Hepatocyte (in vitro differentiated cells): ENCODE data around the gene ZNF417. TPM values are rescaled to one million over a fixed set of nuclear protein-coding genes. Genes with fewer than 3 reads are reported as not detected.
"Not testable (repeated sequence)": the region's sequence is repeated elsewhere in the genome, so short reads cannot be mapped to it uniquely, and the experiment has no call there.

ENCODE experiments used
- DNase-seq: peaks from one replicate; pipeline ENCODE4 v3.0.0-alpha.2; 2016; ENCODE audit warnings: low spot score
- H2AFZ ChIP-seq: fragments of 200-600 bp; sonication (generic); 2 replicates; pipeline ENCODE4 v1.6.0; 2016; ENCODE audit warnings: antibody characterized with exemption, mild to moderate bottlenecking
- H3K27ac ChIP-seq: fragments of 200-600 bp; sonication (generic); 2 replicates; pipeline ENCODE4 v1.5.1; 2016; ENCODE audit warnings: mild to moderate bottlenecking
- H3K27me3 ChIP-seq: fragments of 200-600 bp; sonication (generic); 2 replicates; pipeline ENCODE4 v1.6.1; 2016
- H3K36me3 ChIP-seq: fragments of 200-600 bp; sonication (generic); replicated peaks from 2 replicates; pipeline ENCODE4 v1.5.1; 2016; ENCODE audit warnings: low read depth; ENCODE audit not compliant: insufficient read depth
- H3K4me1 ChIP-seq: fragments of 200-600 bp; sonication (generic); 2 replicates; pipeline ENCODE4 v1.5.1; 2016; ENCODE audit warnings: mild to moderate bottlenecking, moderate library complexity; ENCODE audit not compliant: insufficient read depth
- H3K4me2 ChIP-seq: fragments of 200-600 bp; sonication (generic); 2 replicates; pipeline ENCODE4 v1.6.0; 2016
- H3K4me3 ChIP-seq: fragments of 200-600 bp; sonication (generic); 2 replicates; pipeline ENCODE4 v1.5.1; 2016; ENCODE audit warnings: mild to moderate bottlenecking
- H3K79me2 ChIP-seq: fragments of 200-600 bp; sonication (generic); 2 replicates; pipeline ENCODE4 v1.6.0; 2017; ENCODE audit warnings: mild to moderate bottlenecking
- H3K9me2 ChIP-seq: fragments of 200-600 bp; sonication (generic); replicated peaks from 2 replicates; pipeline ENCODE4 v1.6.0; 2017; ENCODE audit warnings: mild to moderate bottlenecking; ENCODE audit not compliant: insufficient read depth
- H3K9me3 ChIP-seq: fragments of 200-600 bp; sonication (generic); 2 replicates; pipeline ENCODE4 v1.5.1; 2016; ENCODE audit warnings: low read depth, mild to moderate bottlenecking
- H4K20me1 ChIP-seq: fragments of 200-600 bp; sonication (generic); 2 replicates; pipeline ENCODE4 v1.6.0; 2016; ENCODE audit warnings: mild to moderate bottlenecking; ENCODE audit not compliant: insufficient read depth, poor library complexity, severe bottlenecking
- CTCF ChIP-seq: fragments of 200-600 bp; sonication (generic); IDR thresholded peaks from 2 replicates; pipeline ENCODE4 v1.5.1; 2016; ENCODE audit warnings: antibody characterized with exemption, mild to moderate bottlenecking; ENCODE audit not compliant: poor library complexity
- EZH2 ChIP-seq: fragments of 200-600 bp; sonication (generic); IDR thresholded peaks from 2 replicates; pipeline ENCODE4 v1.6.1; 2016; ENCODE audit warnings: antibody characterized with exemption, mild to moderate bottlenecking, borderline replicate concordance
- EZH2phosphoT487 ChIP-seq: fragments of 200-600 bp; sonication (generic); IDR thresholded peaks from one replicate; pipeline ENCODE4 v1.6.1; 2018; ENCODE audit warnings: antibody characterized with exemption, mild to moderate bottlenecking, low read depth, moderate library complexity; ENCODE audit not compliant: unreplicated experiment, severe bottlenecking
- WGBS: methylation state at CpG from one replicate; pipeline ENCODE4 v1.1.6; 2016; ENCODE audit warnings: low lambda C conversion rate; ENCODE audit errors: missing lambda C conversion rate; 5-methylcytosine and 5-hydroxymethylcytosine counted together
- polyA plus RNA-seq: library from polyadenylated mRNA; unstranded; fragments of >200 nt; fragmentation: Nextera tagmentation; extraction: Ambion mirVana; gene quantifications from 2 replicates; pipeline ENCODE4 v1.2.1, GENCODE V29; 2016
- total RNA-seq: library from RNA; depleted of rRNA; stranded (reverse); fragments of >200 nt; gene quantifications from 2 replicates; pipeline ENCODE4 v1.2.3, GENCODE V29; 2014

Gene ZNF417
- total RNA-seq (11.4 and 14.3 TPM in 2 replicates), polyA plus RNA-seq (3.9 and 6.2 TPM in 2 replicates)

DNA sequence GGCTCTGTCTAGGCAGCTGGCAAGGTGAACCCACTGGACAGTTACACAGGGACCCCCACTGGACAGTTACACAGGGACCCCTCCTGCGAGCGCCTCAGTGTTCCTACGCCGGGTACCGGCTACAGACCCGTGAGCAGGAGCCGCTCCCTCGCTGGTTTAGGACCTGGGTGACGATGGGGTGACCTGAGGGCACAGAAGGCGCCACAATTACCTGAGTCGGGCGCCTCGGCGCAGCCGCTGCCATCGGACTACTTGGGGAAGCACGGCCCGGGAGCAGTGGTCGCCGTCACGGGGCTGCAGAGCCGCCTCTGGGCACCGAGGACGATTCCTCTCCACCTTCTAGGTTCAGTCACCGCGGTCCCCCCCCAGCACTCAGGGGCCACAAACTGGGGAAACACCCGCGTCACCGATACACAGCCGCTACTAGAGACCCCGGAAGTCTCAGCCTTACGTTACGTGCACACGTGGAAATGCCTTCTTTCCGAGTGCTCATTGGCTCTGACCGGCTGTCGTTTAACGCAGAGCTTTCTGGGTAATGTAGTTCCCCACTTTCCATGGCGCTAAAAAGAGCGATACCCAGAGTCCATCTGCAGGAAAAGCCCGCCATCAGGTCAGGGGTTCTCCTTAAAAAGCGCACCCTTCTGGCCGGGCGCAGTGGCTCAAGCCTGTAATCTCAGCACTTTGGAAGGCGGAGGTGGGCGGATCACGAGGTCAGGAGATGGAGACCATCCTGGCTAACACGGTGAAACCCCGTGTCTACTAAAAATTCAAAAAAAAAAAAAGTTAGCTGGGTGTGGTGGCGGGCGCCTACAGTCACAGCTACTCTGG is at the start of gene ZNF417:
TSS of gene ZNF417 (minus strand) at position 425 of the 828 bp plus-strand sequence. CDS start at position 244, 181 bp downstream.
- H3K36me3 ChIP-seq, H3K27me3 ChIP-seq, H3K9me2 ChIP-seq, H4K20me1 ChIP-seq, H3K9me3 ChIP-seq: not testable (repeated sequence)
- TF ChIP-seq CTCF, result peak; percentile 38
- Histone ChIP-seq H3K27ac (peak within 1 kb of the TSS; percentile 81), H3K4me2 (peak within 1 kb of the TSS; percentile 91), H2AFZ (peak within 1 kb of the TSS; percentile 57), H3K4me1 (peaks cover 11% of the 10 kb centered on the region), H3K79me2 (peaks cover 36% of the 10 kb centered on the region), H3K4me3 (peak within 1 kb of the TSS; percentile 88)
- WGBS, result under 1% methylated on average over 51 of the region's 51 CpGs
- DNase-seq, result peak; percentile 94

DNA sequence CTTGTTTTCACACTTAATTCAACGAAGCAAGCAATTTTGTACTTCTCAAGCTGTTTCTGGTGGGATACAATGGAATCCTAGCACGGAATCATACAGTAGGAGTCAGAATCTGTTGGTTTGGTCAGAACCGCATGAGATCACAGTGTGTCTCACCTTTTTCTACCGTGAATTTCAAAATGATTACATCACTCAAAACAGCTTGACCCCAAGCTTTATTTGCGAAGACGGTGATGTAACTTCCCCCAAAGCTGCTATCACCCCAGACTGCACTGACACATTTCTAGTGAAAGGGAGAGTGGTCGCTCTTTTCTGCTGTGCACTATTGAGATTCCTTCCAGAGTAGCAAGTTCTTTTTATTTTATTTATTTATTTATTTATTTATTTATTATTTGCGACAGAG is 48.4 kb upstream of the ZNF417 start:
- Histone ChIP-seq H3K27ac (no peak overlapping the region), H3K9me2 (no peaks in the 10 kb centered on the region), H2AFZ (no peak overlapping the region), H3K27me3 (no peaks in the 10 kb centered on the region), H3K9me3 (no peaks in the 10 kb centered on the region), H3K4me3 (no peak overlapping the region), H3K36me3 (no peaks in the 10 kb centered on the region), H3K79me2 (no peaks in the 10 kb centered on the region), H3K4me1 (no peaks in the 10 kb centered on the region), H4K20me1 (no peaks in the 10 kb centered on the region), H3K4me2 (no peak overlapping the region)
- no peak for DNase-seq
- WGBS, result 88% methylated on average over 8 of the region's 8 CpGs
- TF ChIP-seq EZH2 (no peak), CTCF (no peak), EZH2phosphoT487 (no peak)

DNA sequence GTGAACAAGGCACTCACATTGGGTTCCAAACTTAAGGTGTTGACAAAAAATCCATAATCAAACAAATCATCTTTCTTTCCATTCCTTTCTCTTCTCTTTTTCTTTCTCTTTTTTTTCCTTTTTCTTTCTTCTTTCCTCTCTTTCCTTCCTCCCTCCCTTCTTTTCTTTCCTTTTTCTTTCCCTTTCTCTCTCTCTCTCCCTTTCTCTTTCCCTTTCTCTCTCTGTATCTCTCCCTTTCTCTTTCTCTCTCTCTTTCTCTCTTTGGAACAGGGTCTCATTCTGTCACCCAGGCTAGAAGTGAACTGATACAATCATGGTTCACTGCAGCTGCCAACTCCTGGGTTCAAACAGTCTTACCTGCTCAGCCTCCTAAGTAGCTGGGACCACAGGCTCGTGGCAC is 45.4 kb upstream of the ZNF417 start:
- Histone ChIP-seq H3K79me2 (no peaks in the 10 kb centered on the region), H3K4me2 (no peak overlapping the region), H3K36me3 (no peaks in the 10 kb centered on the region), H3K9me3 (no peaks in the 10 kb centered on the region), H4K20me1 (no peaks in the 10 kb centered on the region), H2AFZ (no peak overlapping the region), H3K27me3 (no peaks in the 10 kb centered on the region), H3K4me1 (no peaks in the 10 kb centered on the region), H3K4me3 (no peak overlapping the region), H3K27ac (no peak overlapping the region), H3K9me2 (no peaks in the 10 kb centered on the region)
- TF ChIP-seq EZH2 (no peak), CTCF (no peak), EZH2phosphoT487 (no peak)
- 73% methylated on average over 1 of the region's 1 CpG for WGBS
- no peak for DNase-seq
